DOHH2 (cell line): ENCODE results near the gene PDCD5.

Experiments
- H3F3A ChIP-seq: fragments of 200-600 bp; sonication (generic), shearing (Covaris generic); 2 replicates; pipeline ENCODE4 v1.6.0; 2016; ENCODE audit warnings: antibody characterized with exemption, mild to moderate bottlenecking; ENCODE audit not compliant: control insufficient read depth, insufficient read depth
- H3K27ac ChIP-seq: fragments of 200-600 bp; sonication (generic); 2 replicates; pipeline ENCODE4 v1.5.1; 2014; ENCODE audit warnings: low read depth, mild to moderate bottlenecking, low read length, moderate library complexity
- H3K27me3 ChIP-seq: fragments of 200-600 bp; sonication (generic); 2 replicates; pipeline ENCODE4 v1.6.1; 2014; ENCODE audit warnings: mild to moderate bottlenecking, low read length, mixed read lengths; ENCODE audit not compliant: control insufficient read depth
- H3K36me3 ChIP-seq: fragments of 200-600 bp; sonication (generic); 2 replicates; pipeline ENCODE4 v1.6.1; 2014; ENCODE audit warnings: mild to moderate bottlenecking, low read length, moderate library complexity, mixed read lengths; ENCODE audit not compliant: control insufficient read depth
- H3K4me1 ChIP-seq: fragments of 200-600 bp; sonication (generic); 2 replicates; pipeline ENCODE4 v1.6.1; 2014; ENCODE audit warnings: mild to moderate bottlenecking, low read length, mixed read lengths; ENCODE audit not compliant: control insufficient read depth
- H3K4me2 ChIP-seq: fragments of 200-600 bp; sonication (generic); 2 replicates; pipeline ENCODE4 v1.6.0; 2014; ENCODE audit warnings: mild to moderate bottlenecking, low read length, moderate library complexity
- H3K4me3 ChIP-seq: fragments of 200-600 bp; sonication (generic); 2 replicates; pipeline ENCODE4 v1.5.1; 2014; ENCODE audit warnings: mild to moderate bottlenecking, low read length, mixed read lengths
- H3K79me2 ChIP-seq: fragments of 200-600 bp; sonication (generic); 2 replicates; pipeline ENCODE4 v1.6.1; 2014; ENCODE audit warnings: mild to moderate bottlenecking, low read length, mixed read lengths; ENCODE audit not compliant: control insufficient read depth
- H3K9me2 ChIP-seq: fragments of 200-600 bp; sonication (generic); replicated peaks from 2 replicates; pipeline ENCODE4 v1.6.1; 2014; ENCODE audit warnings: mild to moderate bottlenecking, low read length, mixed read lengths; ENCODE audit not compliant: control insufficient read depth
- H3K9me3 ChIP-seq: fragments of 200-600 bp; sonication (generic); 2 replicates; pipeline ENCODE4 v1.6.1; 2014; ENCODE audit warnings: antibody characterized with exemption, low read length, mixed read lengths; ENCODE audit not compliant: control insufficient read depth, insufficient read depth
- H4K20me1 ChIP-seq: fragments of 200-600 bp; sonication (generic); 2 replicates; pipeline ENCODE4 v1.6.0; 2014; ENCODE audit warnings: low read depth, mild to moderate bottlenecking, antibody characterized with exemption, low read length, moderate library complexity; ENCODE audit not compliant: control insufficient read depth, insufficient read depth
- CTCF ChIP-seq: fragments of 200-600 bp; sonication (generic); IDR thresholded peaks from one replicate; pipeline ENCODE4 v1.5.1; 2014; ENCODE audit warnings: antibody characterized with exemption, mild to moderate bottlenecking, low read depth, low read length; ENCODE audit not compliant: poor library complexity, severe bottlenecking
- EZH2phosphoT487 ChIP-seq: fragments of 200-600 bp; sonication (generic); IDR thresholded peaks from 2 replicates; pipeline ENCODE4 v1.6.1; 2017; ENCODE audit warnings: borderline replicate concordance, mild to moderate bottlenecking, antibody characterized with exemption, low read length, moderate library complexity, mixed read lengths

Gene PDCD5

GRCh38 chr19:32611161-32611560 is 30.2 kb downstream of the PDCD5 start:
- no peaks in the 10 kb centered on the region for H3K79me2 ChIP-seq
- no peaks in the 10 kb centered on the region for H3K9me2 ChIP-seq
- H3F3A ChIP-seq, result no peaks in the 10 kb centered on the region
- no peaks in the 10 kb centered on the region for H3K9me3 ChIP-seq
- no peak overlapping the region for H3K4me2 ChIP-seq
- H3K27ac ChIP-seq, result no peak overlapping the region
- TF ChIP-seq CTCF (no peak), EZH2phosphoT487 (no peak)
- no peaks in the 10 kb centered on the region for H4K20me1 ChIP-seq
- no peaks in the 10 kb centered on the region for H3K27me3 ChIP-seq
- H3K4me1 ChIP-seq, result no peaks in the 10 kb centered on the region
- no peak overlapping the region for H3K4me3 ChIP-seq
- peaks cover 30% of the 10 kb centered on the region for H3K36me3 ChIP-seq

GRCh38 chr19:32613008-32613407 is 32.0 kb downstream of the PDCD5 start:
- peaks cover 27% of the 10 kb centered on the region for H3K36me3 ChIP-seq
- no peak for TF ChIP-seq EZH2phosphoT487
- no peak for TF ChIP-seq CTCF
- H3K9me3 ChIP-seq, result no peaks in the 10 kb centered on the region
- no peak overlapping the region for H3K27ac ChIP-seq
- no peaks in the 10 kb centered on the region for H4K20me1 ChIP-seq
- no peaks in the 10 kb centered on the region for H3K79me2 ChIP-seq
- no peak overlapping the region for H3K4me2 ChIP-seq
- no peaks in the 10 kb centered on the region for H3K4me1 ChIP-seq
- H3K4me3 ChIP-seq, result no peak overlapping the region
- no peaks in the 10 kb centered on the region for H3F3A ChIP-seq
- no peaks in the 10 kb centered on the region for H3K27me3 ChIP-seq
- H3K9me2 ChIP-seq, result no peaks in the 10 kb centered on the region

- no peaks in the 10 kb centered on the region for H3K9me3 ChIP-seq
- no peaks in the 10 kb centered on the region for H3K9me2 ChIP-seq
- H4K20me1 ChIP-seq, result no peaks in the 10 kb centered on the region
- H3K27ac ChIP-seq, result no peak overlapping the region
- H3K4me3 ChIP-seq, result no peak overlapping the region
- H3K4me2 ChIP-seq, result no peak overlapping the region
- no peaks in the 10 kb centered on the region for H3K4me1 ChIP-seq
- no peaks in the 10 kb centered on the region for H3F3A ChIP-seq
- H3K79me2 ChIP-seq, result no peaks in the 10 kb centered on the region
- no peaks in the 10 kb centered on the region for H3K27me3 ChIP-seq
- TF ChIP-seq CTCF, result no peak
- TF ChIP-seq EZH2phosphoT487, result no peak
- peaks cover 36% of the 10 kb centered on the region for H3K36me3 ChIP-seq
Measured at GRCh38 chr19:32614916-32615315, 33.9 kb downstream of the PDCD5 start.

GRCh38 chr19:32615569-32615968 is 34.6 kb downstream of the PDCD5 start:
- no peaks in the 10 kb centered on the region for H3K9me2 ChIP-seq
- no peak overlapping the region for H3K4me2 ChIP-seq
- H3K9me3 ChIP-seq, result no peaks in the 10 kb centered on the region
- H4K20me1 ChIP-seq, result no peaks in the 10 kb centered on the region
- TF ChIP-seq CTCF (no peak), EZH2phosphoT487 (no peak)
- no peak overlapping the region for H3K4me3 ChIP-seq
- H3K27me3 ChIP-seq, result no peaks in the 10 kb centered on the region
- H3K79me2 ChIP-seq, result no peaks in the 10 kb centered on the region
- H3K27ac ChIP-seq, result no peak overlapping the region
- H3F3A ChIP-seq, result no peaks in the 10 kb centered on the region
- H3K4me1 ChIP-seq, result no peaks in the 10 kb centered on the region
- H3K36me3 ChIP-seq, result peaks cover 36% of the 10 kb centered on the region
